ENCODE measurements around the gene EIF4E1B. TPM values are rescaled to one million over a fixed set of nuclear protein-coding genes. Genes with fewer than 3 reads are reported as not detected.

EIF4E1B gene
- total RNA-seq, 4 donors from 2014 or later: not detected

GRCh38 chr5:176650354-176650884, 19.9 kb downstream of the EIF4E1B start:
- Histone ChIP-seq H3K27me3 (no peaks in the 10 kb centered on the region), H3K4me1 (peaks cover 32 to 68% (median 41%) of the 10 kb centered on the region in 3 donors), H3K27ac (no peak overlapping the region), H3K9me3 (no peaks in the 10 kb centered on the region), H3K36me3 (peaks cover 0 to 23% (median 4%) of the 10 kb centered on the region in 3 donors), H3K4me3 (no peak overlapping the region)
- no peak for TF ChIP-seq CTCF (IDR thresholded peaks at IDR 0.05)
- TF ChIP-seq POLR2A (IDR thresholded peaks at IDR 0.05): no peak
- intact Hi-C loops (cut with DNase I): no loop called here
- no peak for DNase-seq
- WGBS, 2 donors: 80 to 81% methylated on average over 8 of the region's 8 CpGs

- Histone ChIP-seq H3K9me3 (no peaks in the 10 kb centered on the region), H3K4me1 (peaks cover 31 to 64% (median 40%) of the 10 kb centered on the region in 3 donors), H3K27ac (no peak overlapping the region), H3K36me3 (peaks cover 0 to 34% (median 4%) of the 10 kb centered on the region in 3 donors), H3K27me3 (no peaks in the 10 kb centered on the region), H3K4me3 (no peak overlapping the region)
- no peak for TF ChIP-seq POLR2A (IDR thresholded peaks at IDR 0.05)
- no peak for TF ChIP-seq CTCF (IDR thresholded peaks at IDR 0.05)
- DNase-seq: no peak
- WGBS, 2 donors: 87 to 100% methylated on average over 1 to 3 of the region's 17 CpGs
- intact Hi-C loops (cut with DNase I): no loop called here
Measured at GRCh38 chr5:176651472-176651980, 21.1 kb downstream of the EIF4E1B start.

GRCh38 chr5:176652136-176652535, 21.7 kb downstream of the EIF4E1B start:
- intact Hi-C loops (cut with DNase I): no loop called here
- 79 to 80% methylated on average over 6 to 7 of the region's 8 CpGs for WGBS, 2 donors

GRCh38 chr5:176653401-176654385, 23.2 kb downstream of the EIF4E1B start:
- no peak for TF ChIP-seq CTCF (IDR thresholded peaks at IDR 0.05)
- no peak for TF ChIP-seq POLR2A (IDR thresholded peaks at IDR 0.05)
- H3K27ac ChIP-seq: peak overlapping the region; percentile 0 to 39 (median 10)
- peaks cover 24 to 57% (median 34%) of the 10 kb centered on the region in 3 donors for H3K4me1 ChIP-seq
- WGBS, 2 donors: 47 to 52% methylated on average over 10 to 14 of the region's 18 CpGs
- intact Hi-C loops (cut with DNase I): no loop called here
- H3K4me3 ChIP-seq: no peak overlapping the region
- no peaks in the 10 kb centered on the region for H3K9me3 ChIP-seq
- H3K27me3 ChIP-seq: no peaks in the 10 kb centered on the region
- peaks cover 8 to 48% (median 9%) of the 10 kb centered on the region in 3 donors for H3K36me3 ChIP-seq
- DNase-seq: no peak

More at GRCh38 chr5:176652136-176652535, 21.7 kb downstream of the EIF4E1B start:
- Histone ChIP-seq H3K27ac (no peak overlapping the region), H3K4me1 (peaks cover 27 to 60% (median 37%) of the 10 kb centered on the region in 3 donors), H3K4me3 (no peak overlapping the region), H3K9me3 (no peaks in the 10 kb centered on the region), H3K36me3 (peaks cover 5 to 40% (median 8%) of the 10 kb centered on the region in 3 donors), H3K27me3 (no peaks in the 10 kb centered on the region)
- TF ChIP-seq CTCF (IDR thresholded peaks at IDR 0.05) (no peak), POLR2A (IDR thresholded peaks at IDR 0.05) (no peak)
- DNase-seq: no peak

GRCh38 chr5:176654856-176655255, 24.4 kb downstream of the EIF4E1B start:
- peaks cover 8 to 48% (median 9%) of the 10 kb centered on the region in 3 donors for H3K36me3 ChIP-seq
- intact Hi-C loops (cut with DNase I): no loop called here

More at GRCh38 chr5:176654856-176655255, 24.4 kb downstream of the EIF4E1B start:
- H3K27me3 ChIP-seq: no peaks in the 10 kb centered on the region
- DNase-seq: no peak
- WGBS, 2 donors: 80 to 86% methylated on average over 2 to 5 of the region's 14 CpGs
- TF ChIP-seq POLR2A (IDR thresholded peaks at IDR 0.05) (no peak), CTCF (IDR thresholded peaks at IDR 0.05) (no peak)
- H3K4me1 ChIP-seq: peaks cover 25 to 53% (median 34%) of the 10 kb centered on the region in 3 donors
- no peaks in the 10 kb centered on the region for H3K9me3 ChIP-seq
- H3K27ac ChIP-seq: no peak overlapping the region
- no peak overlapping the region for H3K4me3 ChIP-seq
